ENCODE results near the gene ELL. TPM values are rescaled to one million over a fixed set of nuclear protein-coding genes. Genes with fewer than 3 reads are reported as not detected.

ELL gene
- total RNA-seq, 1 experiment from 2014 or later: 17.3 TPM

GRCh38 chr19:18529782-18530181 is 7.9 kb upstream of the ELL start:
- TF ChIP-seq TP53 (CRISPR knock-in tag; IDR thresholded peaks at IDR 0.05) (no peak), NFATC4 (CRISPR knock-in tag; IDR thresholded peaks at IDR 0.05) (0 out of 2 replicates have a peak, but pooled peaks have one; percentile 51)
- Mint-ChIP-seq H3K4me1 (no peaks in the 10 kb centered on the region), H3K27me3 (ENCODE audit: low read depth) (no peaks in the 10 kb centered on the region), H3K9me3 (no peaks in the 10 kb centered on the region), H3K36me3 (peaks cover 18% of the 10 kb centered on the region), H3K27ac (no peak overlapping the region; the same call in 1 of the 2 replicates), H3K4me3 (no peak overlapping the region)
- ChIA-PET POLR2A (no interaction called here), CTCF (interaction anchor here (0.5 to 2.8 kb wide), 10 partner anchors 9 to 534 kb away, joined by 3 to 7 read pairs (median 4); partner anchors contain the start of genes SLC25A42 and UPF1)
- DNase-seq (ENCODE audit: low spot score) (no peak), ATAC-seq (peak; percentile 60)

- H3K36me3 Mint-ChIP-seq: peaks cover 2% of the 10 kb centered on the region
- TF ChIP-seq NR3C1 (CRISPR knock-in tag; conservative IDR thresholded peaks at IDR 0.05; ENCODE audit: low read depth) (no peak), ZNF232 (CRISPR knock-in tag; IDR thresholded peaks at IDR 0.05) (no peak), USF2 (CRISPR knock-in tag; IDR thresholded peaks at IDR 0.05) (no peak), E2F4 (CRISPR knock-in tag; IDR thresholded peaks at IDR 0.05; ENCODE audit: borderline replicate concordance, low read depth) (no peak), FOXP4 (CRISPR knock-in tag; IDR thresholded peaks at IDR 0.05) (no peak), ZNF423 (CRISPR knock-in tag; IDR thresholded peaks at IDR 0.05) (no peak)
- ChIA-PET CTCF (interaction anchor here (0.6 to 1.6 kb wide), 5 partner anchors 31 to 320 kb away, joined by 3 to 5 read pairs (median 4); no protein-coding TSS in a partner anchor), POLR2A (interaction anchor here (0.7 kb wide), 1 partner anchor 24 kb away, joined by 3 read pairs; no protein-coding TSS in a partner anchor)
- DNase-seq (ENCODE audit: low spot score) (no peak), ATAC-seq (no peak)
- H3K27ac Mint-ChIP-seq: peak overlapping the region; percentile 8; the same call in 1 of the 2 replicates
- H3K9me3 Mint-ChIP-seq: no peaks in the 10 kb centered on the region
- no peaks in the 10 kb centered on the region for H3K27me3 Mint-ChIP-seq (ENCODE audit: low read depth)
- no peak overlapping the region for H3K4me3 Mint-ChIP-seq
- H3K4me1 Mint-ChIP-seq: peaks cover 5% of the 10 kb centered on the region; the same call in 1 of the 2 replicates
Observed at GRCh38 chr19:18526316-18526715, 4.4 kb upstream of the ELL start.

- Mint-ChIP-seq H3K27ac (peak overlapping the region; percentile 89), H3K9me3 (no peaks in the 10 kb centered on the region), H3K27me3 (ENCODE audit: low read depth) (no peaks in the 10 kb centered on the region), H3K36me3 (no peaks in the 10 kb centered on the region), H3K4me1 (peaks cover 7% of the 10 kb centered on the region), H3K4me3 (no peak overlapping the region)
- ATAC-seq (no peak), DNase-seq (ENCODE audit: low spot score) (peak; percentile 40)
- POLR2A ChIA-PET: interaction anchor here (1.0 to 1.4 kb wide), 2 partner anchors 14 to 17 kb away, joined by 3 read pairs; no protein-coding TSS in a partner anchor
- TF ChIP-seq ZMAT4 (CRISPR knock-in tag; IDR thresholded peaks at IDR 0.05) (no peak), NFE2L1 (CRISPR knock-in tag; IDR thresholded peaks at IDR 0.05) (no peak), NR3C1 (CRISPR knock-in tag; conservative IDR thresholded peaks at IDR 0.05; ENCODE audit: low read depth) (no peak), NFYB (CRISPR knock-in tag; conservative IDR thresholded peaks at IDR 0.05; ENCODE audit: low read depth) (no peak), CDX4 (CRISPR knock-in tag; IDR thresholded peaks at IDR 0.05; ENCODE audit: borderline replicate concordance) (no peak), ZNF317 (CRISPR knock-in tag; IDR thresholded peaks at IDR 0.05; ENCODE audit: borderline replicate concordance, low read depth) (no peak)
- CTCF ChIA-PET: interaction anchor here (1.0 to 5.0 kb wide), 7 partner anchors 17 to 245 kb away, joined by 3 to 36 read pairs (median 4); no protein-coding TSS in a partner anchor
Observed at GRCh38 chr19:18523841-18524240, 2.0 kb upstream of the ELL start.
